ENCODE measurements around the gene NSD2.

NSD2 gene

GRCh38 chr4:1870328-1870577 is 940 bp upstream of the NSD2 start (continued):
- TF ChIP-seq ZNF280D (tag by site-specific recombination; IDR thresholded peaks at IDR 0.05) (no peak), ZBTB48 (tag by site-specific recombination; IDR thresholded peaks at IDR 0.05) (no peak), ZSCAN23 (tag by site-specific recombination; IDR thresholded peaks at IDR 0.05) (no peak), ZFHX2 (tag by site-specific recombination; conservative IDR thresholded peaks at IDR 0.05) (peak; percentile 90; the same call in 1 of the 2 replicates), ZNF621 (tag by site-specific recombination; IDR thresholded peaks at IDR 0.05) (no peak), ZNF302 (tag by site-specific recombination; IDR thresholded peaks at IDR 0.05; ENCODE audit: low read depth) (no peak), KLF9 (tag by site-specific recombination; IDR thresholded peaks at IDR 0.05; ENCODE audit: low read depth) (peak; percentile 89), ZNF521 (tag by site-specific recombination; IDR thresholded peaks at IDR 0.05) (no peak), ZNF184 (tag by site-specific recombination; IDR thresholded peaks at IDR 0.05) (no peak), TCF7L2 (IDR thresholded peaks at IDR 0.05; ENCODE audit: borderline replicate concordance, low read depth, low read length) (no peak), ZNF513 (tag by site-specific recombination; IDR thresholded peaks at IDR 0.05) (0 out of 2 replicates have a peak, but pooled peaks have one; percentile 49), HIC1 (tag by site-specific recombination; IDR thresholded peaks at IDR 0.05) (no peak), SP2 (tag by site-specific recombination; IDR thresholded peaks at IDR 0.05) (peak; percentile 80), GLI2 (tag by site-specific recombination; IDR thresholded peaks at IDR 0.05; ENCODE audit: borderline replicate concordance, low read depth) (no peak), SP3 (tag by site-specific recombination; IDR thresholded peaks at IDR 0.05) (peak; percentile 81), BCL11A (tag by site-specific recombination; IDR thresholded peaks at IDR 0.05; ENCODE audit: low read depth) (no peak), ZBTB26 (tag by site-specific recombination; optimal IDR thresholded peaks at IDR 0.05) (no peak), ZNF214 (tag by site-specific recombination; IDR thresholded peaks at IDR 0.05; ENCODE audit: borderline replicate concordance) (no peak), ZNF362 (tag by site-specific recombination; IDR thresholded peaks at IDR 0.05) (no peak), KLF1 (tag by site-specific recombination; IDR thresholded peaks at IDR 0.05) (no peak)
